ENCODE results near the gene NDST4. TPM values are rescaled to one million over a fixed set of nuclear protein-coding genes. Genes with fewer than 3 reads are reported as not detected.

NDST4 gene
- total RNA-seq, 1 experiment from 2014 or later: not detected

GRCh38 chr4:114870987-114871386 is 242.4 kb downstream of the NDST4 start:
- H3K4me1 Mint-ChIP-seq: no peaks in the 10 kb centered on the region
- no peak overlapping the region for H2AFZ ChIP-seq (ENCODE audit: low read length)

More at GRCh38 chr4:114870987-114871386, 242.4 kb downstream of the NDST4 start:
- Histone ChIP-seq H4K91ac (ENCODE audit: insufficient read length, low read depth, low read length) (no peak overlapping the region), H4K8ac (replicated peaks; ENCODE audit: insufficient read length, low read depth, low read length) (no peak overlapping the region), H3K56ac (ENCODE audit: insufficient read length, low read depth, low read length) (no peak overlapping the region), H3K4me2 (ENCODE audit: insufficient read depth, insufficient read length, low read length) (no peak overlapping the region), H3K4ac (ENCODE audit: low read depth, low read length) (no peak overlapping the region), H2AK5ac (ENCODE audit: insufficient read length, low read length) (no peak overlapping the region), H3K4me1 (ENCODE audit: insufficient read depth, low read length) (no peaks in the 10 kb centered on the region), H2BK12ac (ENCODE audit: insufficient read length, low read depth, low read length) (no peak overlapping the region), H3K9me3 (ENCODE audit: control insufficient read depth, low read depth, low read length) (no peaks in the 10 kb centered on the region), H3K27me3 (ENCODE audit: insufficient read depth, low read length) (no peaks in the 10 kb centered on the region), H3K79me2 (ENCODE audit: insufficient read depth, low read length) (no peaks in the 10 kb centered on the region), H3K27ac (ENCODE audit: insufficient read length, low read depth, low read length) (no peak overlapping the region), H4K20me1 (ENCODE audit: control insufficient read depth, insufficient read depth, insufficient read length) (no peaks in the 10 kb centered on the region), H2BK120ac (ENCODE audit: low read depth, low read length, poor library complexity, severe bottlenecking) (no peak overlapping the region), H2BK15ac (ENCODE audit: low read depth, low read length) (no peak overlapping the region), H3K79me1 (ENCODE audit: insufficient read depth, low read depth, low read length, poor library complexity, severe bottlenecking) (no peaks in the 10 kb centered on the region), H3K23me2 (ENCODE audit: insufficient read length, low read depth, low read length, poor library complexity, severe bottlenecking) (no peaks in the 10 kb centered on the region), H3K14ac (ENCODE audit: insufficient read depth, low read length) (no peak overlapping the region), H3T11ph (ENCODE audit: low read length) (no peak overlapping the region), H3K9ac (ENCODE audit: extremely low read depth, insufficient read length, low read length) (no peak overlapping the region), H2BK20ac (ENCODE audit: low read depth, low read length, poor library complexity, severe bottlenecking) (no peak overlapping the region), H2BK5ac (ENCODE audit: insufficient read length, low read length) (no peak overlapping the region), H4K5ac (ENCODE audit: insufficient read length, low read depth, low read length) (no peak overlapping the region), H3K18ac (ENCODE audit: insufficient read length, low read depth, low read length) (no peak overlapping the region), H3K23ac (ENCODE audit: insufficient read length, low read depth, low read length) (no peak overlapping the region)
- TF ChIP-seq CTCF (conservative IDR thresholded peaks at IDR 0.05): no peak
- WGBS (ENCODE audit: extremely low coverage, insufficient read length, low lambda C conversion rate): no CpG with 5 or more reads among the region's 1 CpG
- DNase-seq: no peak
- no peaks in the 10 kb centered on the region for H3K9me3 Mint-ChIP-seq
- H3K27ac Mint-ChIP-seq: no peak overlapping the region
- no peaks in the 10 kb centered on the region for H3K27me3 Mint-ChIP-seq (ENCODE audit: low read depth)
- H3K4me3 Mint-ChIP-seq: no peak overlapping the region
- no peaks in the 10 kb centered on the region for H3K36me3 Mint-ChIP-seq (ENCODE audit: insufficient read depth in 1 of 3, low read depth in 3 of 3)

Data from H9 (cell line).